Neural cell (in vitro differentiated cells): Measurements from ENCODE around the gene HOATZ. TPM values are rescaled to one million over a fixed set of nuclear protein-coding genes. Genes with fewer than 3 reads are reported as not detected.

ENCODE experiments used
- H2AFZ ChIP-seq: fragments of 200-600, 300-800 bp; sonication (generic), shearing (Covaris generic); 2 replicates; pipeline ENCODE4 v1.6.0; 2014; ENCODE audit warnings: low read depth, mild to moderate bottlenecking, antibody characterized with exemption, low read length, moderate library complexity
- H3F3A ChIP-seq: fragments of 200-600 bp; shearing (Covaris generic); 2 replicates; pipeline ENCODE4 v1.6.1; 2016; ENCODE audit warnings: mild to moderate bottlenecking, moderate library complexity, mixed read lengths, antibody characterized with exemption, low read length; ENCODE audit not compliant: insufficient read depth, poor library complexity, severe bottlenecking
- H3K27ac ChIP-seq: fragments of 200-600, 300-800 bp; sonication (generic), shearing (Covaris generic); 2 replicates; pipeline ENCODE4 v1.5.1; 2014; ENCODE audit warnings: mild to moderate bottlenecking, low read length, moderate library complexity
- H3K27me3 ChIP-seq: fragments of 300-800, 200-600 bp; sonication (generic), shearing (Covaris generic); 2 replicates; pipeline ENCODE4 v1.6.0; 2014; ENCODE audit warnings: mild to moderate bottlenecking, low read depth, low read length, moderate library complexity; ENCODE audit not compliant: insufficient read depth
- H3K36me3 ChIP-seq: fragments of 300-800, 200-600 bp; sonication (generic), shearing (Covaris generic); 2 replicates; pipeline ENCODE4 v1.5.1; 2014; ENCODE audit warnings: mild to moderate bottlenecking, antibody characterized with exemption, low read length, moderate library complexity; ENCODE audit not compliant: insufficient read depth
- H3K4me2 ChIP-seq: fragments of 300-800, 200-600 bp; sonication (generic), shearing (Covaris generic); 2 replicates; pipeline ENCODE4 v1.6.0; 2014; ENCODE audit warnings: mild to moderate bottlenecking, low read length
- H3K4me3 ChIP-seq: fragments of 300-800, 200-600 bp; sonication (generic), shearing (Covaris generic); 2 replicates; pipeline ENCODE4 v1.5.1; 2014; ENCODE audit warnings: mild to moderate bottlenecking, low read length, moderate library complexity
- H3K79me2 ChIP-seq: fragments of 200-600 bp; shearing (Covaris generic); replicated peaks from 2 replicates; pipeline ENCODE4 v1.6.0; 2014; ENCODE audit warnings: mild to moderate bottlenecking, low read length, moderate library complexity; ENCODE audit not compliant: insufficient read depth
- H3K9ac ChIP-seq: fragments of 300-800, 200-600 bp; sonication (generic), shearing (Covaris generic); 2 replicates; pipeline ENCODE4 v1.6.1; 2016; ENCODE audit warnings: mild to moderate bottlenecking, low read length, mixed read lengths
- H3K9me2 ChIP-seq: fragments of 200-600 bp; shearing (Covaris generic); 2 replicates; pipeline ENCODE4 v1.6.1; 2016; ENCODE audit warnings: mild to moderate bottlenecking, low read length, mixed read lengths; ENCODE audit not compliant: insufficient read depth
- H3K9me3 ChIP-seq: fragments of 200-600, 300-800 bp; sonication (generic), shearing (Covaris generic); 2 replicates; pipeline ENCODE4 v1.6.1; 2016; ENCODE audit warnings: mild to moderate bottlenecking, mixed run types, low read length, moderate library complexity, mixed read lengths
- H4K20me1 ChIP-seq: fragments of 200-600 bp; shearing (Covaris generic); 2 replicates; pipeline ENCODE4 v1.6.1; 2016; ENCODE audit warnings: mild to moderate bottlenecking, mixed run types; ENCODE audit not compliant: insufficient read depth
- CTCF ChIP-seq: fragments of 450-650 bp; IDR thresholded peaks from 2 replicates; pipeline ENCODE4 v1.5.1; 2014; ENCODE audit warnings: antibody characterized with exemption, mild to moderate bottlenecking, moderate library complexity; ENCODE audit not compliant: poor library complexity, severe bottlenecking
- EP300 ChIP-seq: fragments of 450-650 bp; conservative IDR thresholded peaks from 2 replicates; pipeline ENCODE4 v1.6.1; 2014; ENCODE audit warnings: antibody characterized with exemption, mild to moderate bottlenecking, moderate library complexity; ENCODE audit not compliant: poor library complexity, severe bottlenecking
- EZH2 ChIP-seq: fragments of 200-600, 300-800 bp; shearing (Covaris generic), sonication (generic); IDR thresholded peaks from 2 replicates; pipeline ENCODE4 v1.6.1; 2014; ENCODE audit warnings: antibody characterized with exemption, low read length, borderline replicate concordance, mild to moderate bottlenecking; ENCODE audit not compliant: insufficient read depth, poor library complexity, severe bottlenecking
- MXI1 ChIP-seq: fragments of 450-650 bp; conservative IDR thresholded peaks from 2 replicates; pipeline ENCODE4 v1.6.1; 2014; ENCODE audit warnings: antibody characterized with exemption, mild to moderate bottlenecking; ENCODE audit not compliant: poor library complexity, severe bottlenecking
- POLR2AphosphoS5 ChIP-seq: IDR thresholded peaks from 2 replicates; pipeline ENCODE4 v1.6.1; 2012
- RAD21 ChIP-seq: fragments of 450-650 bp; conservative IDR thresholded peaks from 2 replicates; pipeline ENCODE4 v1.6.1; 2014; ENCODE audit warnings: antibody characterized with exemption, mild to moderate bottlenecking, moderate library complexity
- SMC3 ChIP-seq: fragments of 450-650 bp; conservative IDR thresholded peaks from 2 replicates; pipeline ENCODE4 v1.6.1; 2014; ENCODE audit warnings: antibody characterized with exemption, mild to moderate bottlenecking, moderate library complexity; ENCODE audit not compliant: poor library complexity
- TAF1 ChIP-seq: IDR thresholded peaks from 2 replicates; pipeline ENCODE4 v1.6.1; 2012; ENCODE audit warnings: low read depth
- polyA plus RNA-seq: library from polyadenylated mRNA; depleted of rRNA; stranded (reverse); fragments of >200 nt; gene quantifications from 2 replicates; pipeline ENCODE4 v1.2.3, GENCODE V29; 2014
- TF ChIP-seq, protein P1 (sequence below): IDR thresholded peaks from 2 replicates; pipeline ENCODE4 v1.6.1; 2012; ENCODE audit warnings: borderline replicate concordance

HOATZ gene
- polyA plus RNA-seq, 1 donor from 2014 or later, result not detected

DNA sequence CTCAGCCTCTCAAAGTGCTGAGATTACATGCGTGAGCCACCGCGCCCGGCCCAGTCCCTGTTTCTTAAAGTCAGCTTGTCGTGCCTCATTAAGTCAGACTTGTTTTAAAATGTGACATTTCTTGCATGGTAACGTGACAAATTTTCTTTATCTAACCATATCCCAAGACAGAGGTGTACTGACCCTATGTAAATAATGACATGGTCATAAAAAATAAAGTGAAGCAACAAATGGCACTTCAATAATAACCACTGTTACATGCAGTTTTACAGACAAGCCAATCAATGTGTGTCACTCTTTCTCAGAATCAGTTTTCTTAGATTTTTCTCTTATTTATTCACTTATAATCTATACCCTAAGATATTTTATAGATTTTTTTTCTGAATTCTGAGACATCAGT is 61.2 kb downstream of the HOATZ start:
- Histone ChIP-seq H4K20me1 (no peaks in the 10 kb centered on the region), H3K9me2 (no peaks in the 10 kb centered on the region), H3K4me2 (no peak overlapping the region), H3K79me2 (no peaks in the 10 kb centered on the region), H3K36me3 (no peaks in the 10 kb centered on the region), H3K9ac (no peak overlapping the region), H3K9me3 (no peaks in the 10 kb centered on the region), H3K27ac (no peak overlapping the region), H3F3A (no peaks in the 10 kb centered on the region), H2AFZ (no peak overlapping the region), H3K27me3 (no peaks in the 10 kb centered on the region), H3K4me3 (no peak overlapping the region)
- TF ChIP-seq SMC3, result no peak
- no peak for TF ChIP-seq CTCF
- TF ChIP-seq EP300, result no peak
- no peak for TF ChIP-seq MXI1
- TF ChIP-seq EZH2, result no peak

DNA sequence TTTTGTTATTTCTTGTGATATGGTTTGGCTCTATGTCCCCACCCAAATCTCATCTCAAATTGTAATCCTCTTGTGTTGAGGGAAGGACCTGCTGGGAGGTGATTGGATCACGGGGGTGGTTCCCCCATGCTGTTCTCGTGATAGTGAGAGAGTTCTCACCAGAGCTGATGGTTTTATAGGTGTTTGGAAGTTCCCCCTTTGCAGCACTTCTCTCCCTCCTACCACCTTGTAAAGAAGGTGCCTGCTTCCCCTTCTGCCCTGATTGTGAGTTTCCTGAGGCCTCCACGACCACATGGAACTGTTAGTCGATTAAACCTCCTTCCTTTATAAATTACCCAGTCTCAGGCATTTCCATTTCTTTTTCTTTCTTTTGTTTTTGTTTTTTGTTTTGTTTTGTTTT is 63.2 kb downstream of the HOATZ start:
- TF ChIP-seq EP300, result no peak
- TF ChIP-seq RAD21, result no peak
- TF ChIP-seq MXI1, result no peak
- TF ChIP-seq EZH2, result no peak
- no peak for TF ChIP-seq CTCF
- TF ChIP-seq POLR2AphosphoS5, result no peak
- TF ChIP-seq, protein P1, sequence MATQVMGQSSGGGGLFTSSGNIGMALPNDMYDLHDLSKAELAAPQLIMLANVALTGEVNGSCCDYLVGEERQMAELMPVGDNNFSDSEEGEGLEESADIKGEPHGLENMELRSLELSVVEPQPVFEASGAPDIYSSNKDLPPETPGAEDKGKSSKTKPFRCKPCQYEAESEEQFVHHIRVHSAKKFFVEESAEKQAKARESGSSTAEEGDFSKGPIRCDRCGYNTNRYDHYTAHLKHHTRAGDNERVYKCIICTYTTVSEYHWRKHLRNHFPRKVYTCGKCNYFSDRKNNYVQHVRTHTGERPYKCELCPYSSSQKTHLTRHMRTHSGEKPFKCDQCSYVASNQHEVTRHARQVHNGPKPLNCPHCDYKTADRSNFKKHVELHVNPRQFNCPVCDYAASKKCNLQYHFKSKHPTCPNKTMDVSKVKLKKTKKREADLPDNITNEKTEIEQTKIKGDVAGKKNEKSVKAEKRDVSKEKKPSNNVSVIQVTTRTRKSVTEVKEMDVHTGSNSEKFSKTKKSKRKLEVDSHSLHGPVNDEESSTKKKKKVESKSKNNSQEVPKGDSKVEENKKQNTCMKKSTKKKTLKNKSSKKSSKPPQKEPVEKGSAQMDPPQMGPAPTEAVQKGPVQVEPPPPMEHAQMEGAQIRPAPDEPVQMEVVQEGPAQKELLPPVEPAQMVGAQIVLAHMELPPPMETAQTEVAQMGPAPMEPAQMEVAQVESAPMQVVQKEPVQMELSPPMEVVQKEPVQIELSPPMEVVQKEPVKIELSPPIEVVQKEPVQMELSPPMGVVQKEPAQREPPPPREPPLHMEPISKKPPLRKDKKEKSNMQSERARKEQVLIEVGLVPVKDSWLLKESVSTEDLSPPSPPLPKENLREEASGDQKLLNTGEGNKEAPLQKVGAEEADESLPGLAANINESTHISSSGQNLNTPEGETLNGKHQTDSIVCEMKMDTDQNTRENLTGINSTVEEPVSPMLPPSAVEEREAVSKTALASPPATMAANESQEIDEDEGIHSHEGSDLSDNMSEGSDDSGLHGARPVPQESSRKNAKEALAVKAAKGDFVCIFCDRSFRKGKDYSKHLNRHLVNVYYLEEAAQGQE, result no peak
- no peak for TF ChIP-seq TAF1
- no peak for TF ChIP-seq SMC3
- Histone ChIP-seq H3K9me2 (no peaks in the 10 kb centered on the region), H3K79me2 (no peaks in the 10 kb centered on the region), H4K20me1 (no peaks in the 10 kb centered on the region), H3K4me2 (no peak overlapping the region), H3K9me3 (no peaks in the 10 kb centered on the region), H2AFZ (no peak overlapping the region), H3K4me3 (no peak overlapping the region), H3K36me3 (no peaks in the 10 kb centered on the region), H3K27me3 (no peaks in the 10 kb centered on the region), H3K9ac (no peak overlapping the region), H3F3A (no peaks in the 10 kb centered on the region), H3K27ac (no peak overlapping the region)
